Neuronal stem cell (in vitro differentiated cells): Measurements from ENCODE around the gene WWOX.

Experiments
- DNase-seq: peaks from one replicate; pipeline ENCODE4 v3.0.0-alpha.2; 2013; ENCODE audit warnings: low spot score
- H2AFZ ChIP-seq: one replicate; pipeline ENCODE4 v1.6.1; 2013; ENCODE audit warnings: mild to moderate bottlenecking, low read length, inconsistent platforms
- H2AK5ac ChIP-seq: 2 replicates; pipeline ENCODE4 v1.6.1; 2013; ENCODE audit warnings: low read depth, mild to moderate bottlenecking, inconsistent platforms, low read length, moderate library complexity, mixed read lengths
- H2BK120ac ChIP-seq: 2 replicates; pipeline ENCODE4 v1.6.1; 2013; ENCODE audit warnings: low read depth, mild to moderate bottlenecking, inconsistent platforms, low read length, moderate library complexity, mixed read lengths
- H2BK12ac ChIP-seq: one replicate; pipeline ENCODE4 v1.6.1; 2013; ENCODE audit warnings: low read length, inconsistent platforms
- H2BK15ac ChIP-seq: 2 replicates; pipeline ENCODE4 v1.6.1; 2013; ENCODE audit warnings: mild to moderate bottlenecking, low read length, inconsistent platforms, mixed read lengths
- H2BK5ac ChIP-seq: one replicate; pipeline ENCODE4 v1.6.1; 2013; ENCODE audit warnings: inconsistent platforms, mild to moderate bottlenecking, low read length, moderate library complexity
- H3K14ac ChIP-seq: one replicate; pipeline ENCODE4 v1.6.1; 2013; ENCODE audit warnings: low read length, inconsistent platforms
- H3K18ac ChIP-seq: 2 replicates; pipeline ENCODE4 v1.6.1; 2013; ENCODE audit warnings: low read length, inconsistent platforms
- H3K23ac ChIP-seq: 2 replicates; pipeline ENCODE4 v1.6.1; 2013; ENCODE audit warnings: low read depth, mild to moderate bottlenecking, mixed read lengths, low read length, inconsistent platforms; ENCODE audit not compliant: poor library complexity
- H3K27ac ChIP-seq: replicated peaks from 3 replicates; pipeline ENCODE4 v1.5.1; 2013; ENCODE audit warnings: low read length, inconsistent platforms
- H3K27me3 ChIP-seq, 3 experiments: 2 replicates each; pipeline ENCODE4 v1.6.1; 2013; ENCODE audit warnings: low read length in 3 of 3, mild to moderate bottlenecking in 2 of 3, inconsistent platforms in 1 of 3, low read depth in 1 of 3, mixed read lengths in 1 of 3, moderate library complexity in 1 of 3; ENCODE audit not compliant: control insufficient read depth in 3 of 3, insufficient read depth in 3 of 3
- H3K36me3 ChIP-seq, 2 donors: replicated peaks in 1 of 2; 2 replicates each; pipeline ENCODE4 v1.6.1; 2013; ENCODE audit warnings: low read length in 2 of 2; ENCODE audit not compliant: control insufficient read depth in 2 of 2, insufficient read depth in 2 of 2
- H3K4ac ChIP-seq: 2 replicates; pipeline ENCODE4 v1.6.1; 2013; ENCODE audit warnings: inconsistent platforms, mild to moderate bottlenecking, low read length, moderate library complexity
- H3K4me1 ChIP-seq, 2 donors: 1 replicate in 1 of 2; 2 replicates in 1 of 2; pipeline ENCODE4 v1.6.1; 2013; ENCODE audit warnings: low read length in 2 of 2, low read depth in 1 of 2; ENCODE audit not compliant: control insufficient read depth in 2 of 2, insufficient read depth in 1 of 2
- H3K4me2 ChIP-seq: one replicate; pipeline ENCODE4 v1.6.1; 2013; ENCODE audit warnings: mild to moderate bottlenecking, low read length, inconsistent platforms; ENCODE audit not compliant: insufficient read depth, poor library complexity, severe bottlenecking
- H3K4me3 ChIP-seq, 2 donors: 2 replicates each; pipeline ENCODE4 v1.5.1; 2013; ENCODE audit warnings: low read length in 2 of 2, mild to moderate bottlenecking in 2 of 2, inconsistent platforms in 1 of 2, moderate library complexity in 1 of 2
- H3K79me1 ChIP-seq: one replicate; pipeline ENCODE4 v1.6.1; 2013; ENCODE audit warnings: low read depth, mild to moderate bottlenecking, inconsistent platforms, low read length, moderate library complexity
- H3K9ac ChIP-seq: one replicate; pipeline ENCODE4 v1.6.1; 2013; ENCODE audit warnings: mild to moderate bottlenecking, low read depth, low read length, inconsistent platforms; ENCODE audit not compliant: poor library complexity
- H3K9me3 ChIP-seq, 2 donors: replicated peaks in 1 of 2; 2 replicates each; pipeline versions ENCODE3 to v1.6.1; 2013; ENCODE audit warnings: low read length in 2 of 2, mild to moderate bottlenecking in 2 of 2, inconsistent platforms in 1 of 2, low read depth in 1 of 2, mixed read lengths in 1 of 2, moderate library complexity in 1 of 2; ENCODE audit not compliant: control insufficient read depth in 2 of 2, insufficient read depth in 1 of 2
- H4K8ac ChIP-seq: one replicate; pipeline ENCODE4 v1.6.1; 2013; ENCODE audit warnings: low read depth, mild to moderate bottlenecking, inconsistent platforms, low read length, moderate library complexity
- H4K91ac ChIP-seq: one replicate; pipeline ENCODE4 v1.6.1; 2013; ENCODE audit warnings: low read length, low read depth, mild to moderate bottlenecking, inconsistent platforms; ENCODE audit not compliant: poor library complexity
- WGBS, 2 donors: extraction: QIAGEN DNeasy Blood & Tissue Kit; methylation state at CpG; one replicate each; pipeline ENCODE4 v1.1.7; 2013; ENCODE audit warnings: missing lambda C conversion rate in 2 of 2, mixed read lengths in 1 of 2; ENCODE audit not compliant: insufficient read length in 2 of 2, insufficient replicate concordance in 1 of 2; ENCODE audit errors: extremely low coverage in 2 of 2; 5-methylcytosine and 5-hydroxymethylcytosine counted together

The WWOX gene

DNA sequence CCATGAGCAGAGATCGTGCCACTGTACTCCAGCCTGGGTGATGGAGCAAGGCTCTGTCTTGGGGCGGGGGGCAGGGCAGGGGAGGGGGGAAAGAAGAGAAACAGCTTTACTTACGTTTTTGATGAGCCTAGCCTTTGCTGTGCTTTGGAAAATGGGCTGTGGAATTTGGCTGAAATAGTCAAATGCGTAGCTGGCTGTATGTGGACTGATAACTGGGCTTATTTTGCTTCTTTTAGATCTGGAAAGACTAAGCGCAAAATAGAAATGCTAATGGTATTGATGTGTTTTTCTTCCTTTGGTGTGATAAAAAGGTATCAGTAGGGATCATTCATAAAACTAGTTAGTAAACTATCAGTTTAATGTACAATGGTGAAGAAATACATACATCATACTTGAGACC, 346.4 kb downstream of the WWOX start:
- Histone ChIP-seq H2AFZ (no peak overlapping the region), H3K4me3 (no peak overlapping the region), H3K4ac (no peak overlapping the region), H2AK5ac (no peak overlapping the region), H4K91ac (no peak overlapping the region), H3K23ac (no peak overlapping the region), H3K4me2 (no peak overlapping the region), H3K4me1 (peaks cover 0 to 2% of the 10 kb centered on the region in 2 donors), H3K14ac (no peak overlapping the region), H3K9ac (no peak overlapping the region), H2BK15ac (no peak overlapping the region), H2BK12ac (no peak overlapping the region), H3K27ac (no peak overlapping the region), H4K8ac (no peak overlapping the region), H2BK120ac (no peak overlapping the region), H3K18ac (no peak overlapping the region), H3K27me3 (peaks cover 0 to 2% (median 0%) of the 10 kb centered on the region in 3 experiments), H2BK5ac (no peak overlapping the region), H3K79me1 (no peaks in the 10 kb centered on the region), H3K36me3 (no peaks in the 10 kb centered on the region), H3K9me3 (no peaks in the 10 kb centered on the region)
- no peak for DNase-seq
- WGBS, 2 donors, result no CpG with 5 or more reads among the region's 5 CpGs

DNA sequence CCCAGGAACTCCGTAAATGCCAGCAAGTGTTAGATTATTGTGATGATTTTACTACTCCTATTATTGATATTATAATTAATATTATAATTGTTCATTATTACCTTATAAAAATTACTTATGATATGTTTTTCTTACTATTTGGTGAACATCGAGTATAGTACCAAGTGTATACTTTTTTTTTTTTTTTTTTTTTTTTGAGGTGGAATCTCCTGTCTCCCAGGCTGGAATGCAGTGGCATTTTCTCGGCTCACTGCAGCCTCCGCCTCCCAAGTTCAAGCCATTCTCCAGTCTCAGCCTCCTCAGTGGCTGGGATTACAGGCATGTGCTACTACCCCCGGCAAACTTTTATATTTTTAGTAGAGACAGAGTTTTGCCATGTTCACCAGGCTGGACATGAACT, 347.0 kb downstream of the WWOX start:
- Histone ChIP-seq H3K4me2 (no peak overlapping the region), H2AFZ (no peak overlapping the region), H2BK12ac (no peak overlapping the region), H3K4me3 (no peak overlapping the region), H2AK5ac (no peak overlapping the region), H3K14ac (no peak overlapping the region), H3K18ac (no peak overlapping the region), H3K4ac (no peak overlapping the region), H2BK15ac (no peak overlapping the region), H3K36me3 (no peaks in the 10 kb centered on the region), H3K9ac (no peak overlapping the region), H3K27ac (no peak overlapping the region), H3K9me3 (no peaks in the 10 kb centered on the region), H4K91ac (no peak overlapping the region), H3K79me1 (no peaks in the 10 kb centered on the region), H3K27me3 (peaks cover 0 to 2% (median 0%) of the 10 kb centered on the region in 3 experiments), H2BK5ac (no peak overlapping the region), H2BK120ac (no peak overlapping the region), H3K4me1 (peaks cover 0 to 2% of the 10 kb centered on the region in 2 donors), H4K8ac (no peak overlapping the region), H3K23ac (no peak overlapping the region)
- no peak for DNase-seq
- no CpG with 5 or more reads among the region's 5 CpGs for WGBS, 2 donors

DNA sequence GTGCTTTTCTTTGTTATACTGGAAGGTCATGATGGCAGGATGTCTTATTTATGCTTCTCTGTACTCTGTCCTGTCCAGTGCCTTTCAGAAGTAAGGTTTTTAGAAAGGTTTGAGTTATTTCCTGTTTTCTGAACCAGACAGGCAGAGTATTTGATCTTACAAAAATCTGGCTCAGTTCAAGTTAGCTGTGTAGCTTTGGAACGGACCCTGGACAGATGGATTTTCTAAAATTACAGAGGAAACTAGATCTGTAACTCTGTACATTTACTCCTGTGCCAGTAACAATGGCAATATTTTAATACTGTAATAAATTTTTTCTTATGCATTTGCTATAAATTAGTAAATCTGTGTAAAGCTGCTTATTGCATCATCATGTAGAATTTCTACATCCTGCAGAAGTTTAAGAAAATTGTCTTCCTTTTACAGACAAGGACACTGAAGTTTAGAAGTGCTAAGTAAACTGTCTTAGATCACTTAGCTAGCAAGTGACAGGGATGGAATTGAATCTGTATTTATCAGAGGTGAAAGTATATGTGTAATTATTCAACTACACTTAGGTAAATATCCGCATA, 347.6 kb downstream of the WWOX start:
- Histone ChIP-seq H3K14ac (no peak overlapping the region), H2BK5ac (no peak overlapping the region), H2BK120ac (no peak overlapping the region), H3K4me1 (peaks cover 0 to 2% of the 10 kb centered on the region in 2 donors), H3K9me3 (no peaks in the 10 kb centered on the region), H3K9ac (no peak overlapping the region), H3K23ac (no peak overlapping the region), H2BK12ac (no peak overlapping the region), H3K27ac (no peak overlapping the region), H3K4me2 (no peak overlapping the region), H3K18ac (no peak overlapping the region), H3K4me3 (no peak overlapping the region), H2AFZ (no peak overlapping the region), H2AK5ac (no peak overlapping the region), H2BK15ac (no peak overlapping the region), H3K4ac (no peak overlapping the region), H3K27me3 (peaks cover 0 to 2% (median 0%) of the 10 kb centered on the region in 3 experiments), H4K8ac (no peak overlapping the region), H4K91ac (no peak overlapping the region), H3K36me3 (no peaks in the 10 kb centered on the region), H3K79me1 (no peaks in the 10 kb centered on the region)
- DNase-seq, result no peak
- WGBS, 2 donors, result no CpG with 5 or more reads among the region's 2 CpGs

DNA sequence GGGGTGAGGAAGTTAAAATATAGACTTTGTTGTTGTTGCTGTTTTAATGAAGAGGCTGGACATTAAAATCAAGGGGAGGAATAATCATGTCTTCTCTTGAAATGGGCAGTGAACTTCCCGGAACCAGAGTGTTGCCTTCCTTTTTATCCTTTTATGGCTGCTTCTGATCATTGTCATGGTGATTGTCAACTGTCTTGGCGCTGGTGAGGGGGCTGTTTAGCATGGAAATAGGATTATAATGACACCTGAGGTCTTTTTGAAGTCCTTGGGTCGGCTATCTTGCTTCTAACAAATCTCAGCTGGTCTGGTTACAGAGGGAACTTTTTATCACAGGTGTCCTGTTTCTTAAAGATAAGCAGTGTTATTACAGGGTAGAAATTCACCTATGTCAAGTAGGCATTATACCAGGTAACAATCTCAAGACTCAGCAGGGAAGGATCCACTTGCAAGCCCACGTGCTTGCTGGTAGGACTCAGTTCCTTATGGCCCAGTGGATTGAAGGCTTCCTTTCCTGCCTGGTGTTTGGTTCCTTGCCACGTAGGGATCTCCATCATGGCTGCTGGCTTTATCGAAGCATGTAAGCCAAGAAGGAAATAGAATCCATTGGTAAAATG, 349.3 kb downstream of the WWOX start:
- Histone ChIP-seq H3K18ac (no peak overlapping the region), H4K91ac (no peak overlapping the region)
- no peak for DNase-seq

More for the DNA sequence above, 349.3 kb downstream of the WWOX start:
- Histone ChIP-seq H3K4ac (no peak overlapping the region), H3K27me3 (peaks cover 0 to 2% (median 0%) of the 10 kb centered on the region in 3 experiments), H3K14ac (no peak overlapping the region), H3K9ac (no peak overlapping the region), H2BK5ac (no peak overlapping the region), H2AK5ac (no peak overlapping the region), H2BK120ac (no peak overlapping the region), H3K79me1 (no peaks in the 10 kb centered on the region), H3K4me1 (no peaks in the 10 kb centered on the region), H2BK12ac (no peak overlapping the region), H4K8ac (no peak overlapping the region), H3K36me3 (no peaks in the 10 kb centered on the region), H3K4me2 (no peak overlapping the region), H3K23ac (no peak overlapping the region), H3K9me3 (no peaks in the 10 kb centered on the region), H2AFZ (no peak overlapping the region), H3K4me3 (no peak overlapping the region), H3K27ac (no peak overlapping the region), H2BK15ac (no peak overlapping the region)
- WGBS, 2 donors, result no CpG with 5 or more reads among the region's 6 CpGs
